BLaER1 treated with 17β-estradiol and CSF1 and Interleukin-3, amounts not matched to agents 10 nM and 100 nM (cell line): Measurements from ENCODE around the gene ARHGEF25.

Experiments used
- H3K27ac ChIP-seq, 11 experiments: shearing (Covaris generic); formaldehyde crosslinking; 2 replicates each; pipeline ENCODE4 v1.8.1; 2022
- H3K27me3 ChIP-seq, 11 experiments: shearing (Covaris generic); formaldehyde crosslinking; 2 replicates each; pipeline ENCODE4 v1.8.1; 2022
- H3K36me3 ChIP-seq, 11 experiments: shearing (Covaris generic); formaldehyde crosslinking; 2 replicates each; pipeline ENCODE4 v1.8.1; 2022
- H3K4me1 ChIP-seq, 10 experiments: shearing (Covaris generic); formaldehyde crosslinking; 2 replicates each; pipeline ENCODE4 v1.8.1; 2022
- H3K4me2 ChIP-seq, 11 experiments: shearing (Covaris generic); formaldehyde crosslinking; 2 replicates each; pipeline ENCODE4 v1.8.1; 2022
- H3K4me3 ChIP-seq, 10 experiments: shearing (Covaris generic); formaldehyde crosslinking; 2 replicates each; pipeline ENCODE4 v1.8.1; 2022
- H3K9ac ChIP-seq, 11 experiments: shearing (Covaris generic); formaldehyde crosslinking; 2 replicates each; pipeline ENCODE4 v1.8.1; 2022
- H3K9me3 ChIP-seq, 11 experiments: shearing (Covaris generic); formaldehyde crosslinking; replicated peaks in 1 of 11; 2 replicates each; pipeline ENCODE4 v1.8.1; 2022
- H4K20me1 ChIP-seq, 11 experiments: shearing (Covaris generic); formaldehyde crosslinking; 2 replicates each; pipeline ENCODE4 v1.8.1; 2022
- Cebpa-rat ChIP-seq, 11 experiments: shearing (Covaris generic); IDR thresholded peaks; 2 replicates each; pipeline ENCODE4 v1.8.1; 2022

The ARHGEF25 gene

GRCh38 chr12:57623811-57624390, 12.7 kb downstream of the ARHGEF25 start:
- Histone ChIP-seq H3K4me1 (peaks cover 18 to 31% (median 24%) of the 10 kb centered on the region in 10 experiments), H3K36me3 (0 out of 22 replicates have a peak, but pooled peaks cover 0 to 5% (median 0%) of the 10 kb centered on the region in 11 experiments), H3K4me3 (no peak overlapping the region), H4K20me1 (peaks cover 0 to 38% (median 19%) of the 10 kb centered on the region in 11 experiments; a peak in 13 of 22 replicates), H3K27ac (no peak overlapping the region), H3K27me3 (peaks cover 98 to 100% (median 100%) of the 10 kb centered on the region in 11 experiments), H3K9me3 (peaks cover 8 to 24% (median 16%) of the 10 kb centered on the region in 11 experiments; a peak in 18 of 22 replicates), H3K4me2 (peak overlapping the region in 2 of 11 experiments; percentile 11 to 43; a peak in 1 of 22 replicates), H3K9ac (no peak overlapping the region)
- no peak for TF ChIP-seq Cebpa-rat (IDR thresholded peaks at IDR 0.05)

- peaks cover 8 to 25% (median 17%) of the 10 kb centered on the region in 11 experiments; a peak in 18 of 22 replicates for H3K9me3 ChIP-seq
- peaks cover 98 to 100% (median 100%) of the 10 kb centered on the region in 11 experiments for H3K27me3 ChIP-seq
- no peak overlapping the region for H3K9ac ChIP-seq
- peaks cover 0 to 34% (median 19%) of the 10 kb centered on the region in 11 experiments; a peak in 13 of 22 replicates for H4K20me1 ChIP-seq
- H3K4me3 ChIP-seq: no peak overlapping the region
- H3K4me2 ChIP-seq: peak overlapping the region in 1 of 11 experiments; percentile 54; a peak in 1 of 22 replicates
- no peak for TF ChIP-seq Cebpa-rat (IDR thresholded peaks at IDR 0.05)
- no peak overlapping the region for H3K27ac ChIP-seq
- 0 out of 22 replicates have a peak, but pooled peaks cover 0 to 6% (median 0%) of the 10 kb centered on the region in 11 experiments for H3K36me3 ChIP-seq
- H3K4me1 ChIP-seq: peaks cover 18 to 31% (median 24%) of the 10 kb centered on the region in 10 experiments
These were observed 13.4 kb downstream of the ARHGEF25 start for GRCh38 chr12:57624441-57625220.

GRCh38 chr12:57625261-57626032, 14.2 kb downstream of the ARHGEF25 start:
- H3K9ac ChIP-seq: no peak overlapping the region
- H3K4me3 ChIP-seq: no peak overlapping the region
- H3K9me3 ChIP-seq: peaks cover 8 to 25% (median 17%) of the 10 kb centered on the region in 11 experiments; a peak in 18 of 22 replicates
- no peak overlapping the region for H3K27ac ChIP-seq
- TF ChIP-seq Cebpa-rat (IDR thresholded peaks at IDR 0.05): no peak
- 0 out of 22 replicates have a peak, but pooled peaks cover 0 to 6% (median 0%) of the 10 kb centered on the region in 11 experiments for H3K36me3 ChIP-seq
- peaks cover 98 to 100% (median 100%) of the 10 kb centered on the region in 11 experiments for H3K27me3 ChIP-seq
- H3K4me2 ChIP-seq: peak overlapping the region in 8 of 11 experiments; percentile 1 to 61 (median 48); a peak in 10 of 22 replicates
- peaks cover 0 to 34% (median 16%) of the 10 kb centered on the region in 11 experiments; a peak in 11 of 22 replicates for H4K20me1 ChIP-seq
- H3K4me1 ChIP-seq: peaks cover 18 to 30% (median 24%) of the 10 kb centered on the region in 10 experiments

DNA sequence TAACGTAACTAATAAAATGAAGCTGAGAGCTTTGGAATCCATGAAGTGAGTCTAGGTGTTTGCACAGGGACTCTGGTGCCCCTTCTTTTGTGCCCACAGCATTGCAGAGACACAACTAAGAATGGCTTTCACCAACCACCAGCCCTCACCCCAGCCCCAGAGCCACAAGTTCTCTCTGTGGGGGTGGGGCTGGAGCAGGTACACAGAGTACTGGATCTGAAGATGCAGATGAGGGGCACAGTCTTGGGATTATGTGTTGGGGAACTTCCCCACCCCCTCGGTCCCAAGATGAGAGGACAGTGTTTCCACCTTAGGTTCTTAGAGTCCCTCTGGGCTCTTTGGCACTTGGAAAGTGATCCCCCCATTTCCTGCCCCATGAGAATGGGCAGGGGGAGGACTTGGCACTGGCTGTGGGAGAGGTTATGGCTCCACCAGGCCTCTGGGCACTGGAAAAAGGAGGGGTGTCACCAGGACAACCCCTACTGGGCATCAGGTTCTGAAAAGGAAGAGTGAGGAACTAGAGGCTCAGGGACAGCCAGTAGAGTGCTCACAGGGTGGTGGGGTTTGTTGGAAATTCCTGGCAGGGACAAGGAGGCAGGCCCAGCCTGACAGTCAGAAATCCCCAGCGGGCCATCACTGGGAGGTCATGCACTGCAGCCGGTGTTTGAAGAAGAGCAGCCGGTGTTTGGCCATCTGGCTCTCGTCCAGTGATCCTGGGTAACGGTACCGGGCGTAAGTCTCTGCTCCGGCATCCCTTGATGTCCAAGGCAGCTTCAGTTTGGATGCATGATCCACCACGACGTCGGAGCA, 15.1 kb downstream of the ARHGEF25 start:
- Histone ChIP-seq H4K20me1 (peaks cover 0 to 34% (median 9%) of the 10 kb centered on the region in 11 experiments; a peak in 12 of 22 replicates), H3K36me3 (0 out of 22 replicates have a peak, but pooled peaks cover 0 to 6% (median 0%) of the 10 kb centered on the region in 11 experiments), H3K27ac (no peak overlapping the region), H3K9me3 (peaks cover 8 to 25% (median 17%) of the 10 kb centered on the region in 11 experiments; a peak in 18 of 22 replicates), H3K4me3 (no peak overlapping the region), H3K27me3 (peaks cover 98 to 100% (median 100%) of the 10 kb centered on the region in 11 experiments), H3K4me1 (peaks cover 10 to 21% (median 15%) of the 10 kb centered on the region in 10 experiments), H3K4me2 (peak overlapping the region in 7 of 11 experiments; percentile 1 to 61 (median 50); a peak in 6 of 22 replicates), H3K9ac (no peak overlapping the region)
- no peak for TF ChIP-seq Cebpa-rat (IDR thresholded peaks at IDR 0.05)

DNA sequence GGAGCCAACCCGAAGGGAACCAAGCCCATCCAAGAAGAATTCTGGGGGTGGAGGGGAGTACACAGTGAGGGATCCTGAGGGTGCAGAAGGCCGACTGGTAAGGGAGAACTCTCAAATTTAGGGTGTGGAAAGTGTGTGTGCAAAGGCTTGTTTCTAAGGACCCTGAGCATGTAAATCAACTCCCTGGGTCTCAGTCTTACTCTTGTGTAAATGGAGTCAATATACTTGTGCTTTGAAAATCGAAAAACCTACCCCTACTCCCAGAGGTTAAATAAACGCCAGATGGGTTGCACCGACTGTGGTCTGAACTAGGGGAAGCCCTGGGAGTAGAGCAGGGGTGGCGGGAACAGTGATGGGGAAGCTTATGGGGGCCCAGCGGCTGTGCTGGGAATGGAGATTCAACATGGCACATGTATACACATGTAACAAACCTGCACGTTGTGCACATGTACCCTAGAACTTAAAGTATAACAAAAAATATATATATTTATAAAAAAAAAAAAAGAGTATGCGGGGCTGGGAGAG, 15.7 kb downstream of the ARHGEF25 start:
- Histone ChIP-seq H3K27ac (no peak overlapping the region), H3K4me1 (peaks cover 9 to 19% (median 11%) of the 10 kb centered on the region in 10 experiments; a peak in 14 of 20 replicates), H4K20me1 (peaks cover 0 to 36% (median 9%) of the 10 kb centered on the region in 11 experiments; a peak in 13 of 22 replicates), H3K4me2 (no peak overlapping the region), H3K27me3 (peaks cover 98 to 100% (median 100%) of the 10 kb centered on the region in 11 experiments), H3K4me3 (no peak overlapping the region), H3K9me3 (peaks cover 8 to 25% (median 17%) of the 10 kb centered on the region in 11 experiments; a peak in 18 of 22 replicates), H3K9ac (no peak overlapping the region), H3K36me3 (0 out of 22 replicates have a peak, but pooled peaks cover 0 to 6% (median 0%) of the 10 kb centered on the region in 11 experiments)
- no peak for TF ChIP-seq Cebpa-rat (IDR thresholded peaks at IDR 0.05)

- Histone ChIP-seq H3K4me2 (no peak overlapping the region), H3K36me3 (0 out of 22 replicates have a peak, but pooled peaks cover 0 to 6% (median 0%) of the 10 kb centered on the region in 11 experiments), H3K27me3 (peaks cover 98 to 100% (median 100%) of the 10 kb centered on the region in 11 experiments), H4K20me1 (peaks cover 0 to 32% (median 5%) of the 10 kb centered on the region in 11 experiments; a peak in 13 of 22 replicates), H3K4me3 (0 out of 20 replicates have a peak overlapping the region, but pooled peaks of 1 of the 10 experiments have one; percentile 19), H3K4me1 (peaks cover 9 to 24% (median 15%) of the 10 kb centered on the region in 10 experiments; a peak in 15 of 20 replicates), H3K27ac (no peak overlapping the region), H3K9ac (no peak overlapping the region), H3K9me3 (peaks cover 8 to 25% (median 17%) of the 10 kb centered on the region in 11 experiments; a peak in 18 of 22 replicates)
- TF ChIP-seq Cebpa-rat (IDR thresholded peaks at IDR 0.05): no peak
These were observed 16.5 kb downstream of the ARHGEF25 start for GRCh38 chr12:57627501-57628279.
